NCI-H510A treated with DMSO at 0.1 percent for 48 hours (cell line): ENCODE results near the gene ZCCHC8.
"Not testable (repeated sequence)": the region's sequence is repeated elsewhere in the genome, so short reads cannot be mapped to it uniquely, and the experiment has no call there.

ENCODE experiments used
- DNase-seq: peaks from one replicate; lab custom pipeline; 2025; lab: John Stamatoyannopoulos, UW

Gene ZCCHC8

GRCh38 chr12:122471324-122472226 is 29.2 kb downstream of the ZCCHC8 start:
- DNase-seq: peak; percentile 72

GRCh38 chr12:122470576-122470975 is 30.2 kb downstream of the ZCCHC8 start:
- not testable (repeated sequence) for DNase-seq

GRCh38 chr12:122469856-122470255 is 30.9 kb downstream of the ZCCHC8 start:
- DNase-seq: not testable (repeated sequence)

- no peak for DNase-seq
Measured at GRCh38 chr12:122467983-122468382, 32.7 kb downstream of the ZCCHC8 start.

GRCh38 chr12:122464317-122465042 is 36.3 kb downstream of the ZCCHC8 start:
- DNase-seq: not testable (repeated sequence)

GRCh38 chr12:122460641-122461040 is 40.1 kb downstream of the ZCCHC8 start:
- no peak for DNase-seq

- DNase-seq: no peak
Measured at GRCh38 chr12:122460061-122460460, 40.7 kb downstream of the ZCCHC8 start.

GRCh38 chr12:122459211-122459610 is 41.5 kb downstream of the ZCCHC8 start:
- no peak for DNase-seq

- no peak for DNase-seq
Measured at GRCh38 chr12:122458105-122459035, 42.4 kb downstream of the ZCCHC8 start.

- DNase-seq: no peak
Measured at GRCh38 chr12:122457627-122458026, 43.1 kb downstream of the ZCCHC8 start.

GRCh38 chr12:122454739-122455138 is 46.0 kb downstream of the ZCCHC8 start:
- DNase-seq: no peak

GRCh38 chr12:122454250-122454721 is 46.4 kb downstream of the ZCCHC8 start:
- DNase-seq: no peak

- no peak for DNase-seq
Measured at GRCh38 chr12:122452701-122453285, 47.9 kb downstream of the ZCCHC8 start.

GRCh38 chr12:122449317-122449716 is 51.4 kb downstream of the ZCCHC8 start:
- no peak for DNase-seq

GRCh38 chr12:122447825-122448224 is 52.9 kb downstream of the ZCCHC8 start:
- DNase-seq: not testable (repeated sequence)

- not testable (repeated sequence) for DNase-seq
Measured at GRCh38 chr12:122446390-122446789, 54.3 kb downstream of the ZCCHC8 start.

GRCh38 chr12:122444071-122444470 is 56.7 kb downstream of the ZCCHC8 start:
- DNase-seq: not testable (repeated sequence)

- DNase-seq: not testable (repeated sequence)
Measured at GRCh38 chr12:122438822-122439221, 61.9 kb downstream of the ZCCHC8 start.

- no peak for DNase-seq
Measured at GRCh38 chr12:122437656-122438121, 63.0 kb downstream of the ZCCHC8 start.

- no peak for DNase-seq
Measured at GRCh38 chr12:122435186-122435585, 65.5 kb downstream of the ZCCHC8 start.

- not testable (repeated sequence) for DNase-seq
Measured at GRCh38 chr12:122429043-122429442, 71.7 kb downstream of the ZCCHC8 start.
